ENCODE results near the gene GOLGA7B.

The GOLGA7B gene

DNA sequence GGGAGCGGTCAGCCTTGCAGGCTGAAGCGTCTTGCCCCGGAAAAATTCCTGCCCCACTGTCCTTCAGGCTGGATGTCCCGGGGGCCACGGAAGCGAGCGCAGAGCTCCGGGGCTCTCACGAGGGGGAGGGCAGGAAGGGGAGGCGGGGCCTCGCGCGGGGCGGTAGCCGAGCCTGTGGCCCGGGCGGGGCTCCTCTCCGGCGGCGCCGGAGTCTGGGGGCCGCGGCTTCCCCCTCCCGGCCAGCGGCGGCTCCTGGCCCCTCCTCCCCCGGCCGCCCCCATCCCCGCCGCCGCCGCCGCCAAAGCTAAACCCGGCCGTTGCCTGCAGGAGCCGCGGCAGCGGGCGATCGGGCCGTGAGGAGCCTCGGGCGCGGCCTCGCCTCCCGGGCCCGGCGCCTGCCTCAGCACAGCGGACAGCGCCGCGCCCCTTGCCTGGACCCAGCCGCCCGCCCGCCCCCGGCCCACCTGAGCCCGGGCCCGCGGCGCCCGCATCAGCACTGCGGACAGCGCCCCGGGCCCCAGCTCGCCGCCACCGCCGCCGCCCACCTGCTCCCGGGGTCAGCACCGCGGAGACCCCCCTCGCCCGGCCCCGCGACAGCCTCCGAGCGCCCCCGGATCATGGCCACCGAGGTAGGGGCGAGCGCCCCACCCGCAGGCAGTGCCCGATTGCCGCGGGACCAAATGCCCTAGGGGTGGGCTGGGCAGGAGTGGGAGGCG, at the start of gene GOLGA7B:
GOLGA7B (plus strand) TSS at position 157 of the 716 bp plus-strand sequence; CDS start at position 618, 461 bp downstream.
- no peak for DNase-seq (ENCODE audit: low spot score)

DNA sequence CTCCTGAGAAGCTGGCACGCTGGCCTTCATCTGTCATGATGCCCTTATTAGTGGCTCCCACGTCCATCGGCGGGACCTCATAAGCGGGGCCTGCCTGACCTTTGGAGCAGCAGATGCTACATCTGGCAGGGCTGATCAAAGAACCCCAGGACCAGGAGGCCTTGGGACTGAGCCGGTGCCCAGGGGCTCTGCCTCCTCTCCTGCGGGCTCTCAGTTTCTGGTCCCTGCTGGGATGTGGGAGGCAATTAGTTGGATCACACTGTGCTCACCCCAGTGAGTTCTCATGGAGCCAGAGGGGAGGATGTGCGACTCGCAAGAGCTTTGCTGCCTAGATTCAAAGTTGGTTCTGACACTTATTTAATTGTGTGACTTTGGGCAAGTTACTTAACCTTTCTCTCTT, 49.2 kb upstream of the GOLGA7B start:
- DNase-seq (ENCODE audit: low spot score): no peak

DNA sequence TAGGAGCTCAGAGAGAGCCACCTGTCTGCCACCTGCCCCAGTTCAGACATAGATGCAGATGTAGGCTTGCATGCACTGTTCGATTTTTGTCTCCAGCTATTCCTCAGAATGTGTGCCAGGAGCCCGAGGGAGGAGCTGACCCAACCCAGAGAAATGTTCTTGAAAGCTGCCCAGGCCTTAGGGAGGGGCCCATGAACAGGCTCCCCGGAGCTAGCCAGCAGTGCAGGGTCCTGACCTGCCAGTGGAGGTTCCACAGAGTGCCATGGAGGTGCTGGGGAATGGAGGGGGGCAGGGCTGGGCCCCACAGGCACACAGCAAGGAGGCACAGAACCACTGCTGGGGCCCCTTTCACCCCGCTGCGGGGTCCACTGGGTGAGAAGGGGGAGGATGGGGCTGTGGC, 48.2 kb upstream of the GOLGA7B start:
- DNase-seq (ENCODE audit: low spot score): no peak

DNA sequence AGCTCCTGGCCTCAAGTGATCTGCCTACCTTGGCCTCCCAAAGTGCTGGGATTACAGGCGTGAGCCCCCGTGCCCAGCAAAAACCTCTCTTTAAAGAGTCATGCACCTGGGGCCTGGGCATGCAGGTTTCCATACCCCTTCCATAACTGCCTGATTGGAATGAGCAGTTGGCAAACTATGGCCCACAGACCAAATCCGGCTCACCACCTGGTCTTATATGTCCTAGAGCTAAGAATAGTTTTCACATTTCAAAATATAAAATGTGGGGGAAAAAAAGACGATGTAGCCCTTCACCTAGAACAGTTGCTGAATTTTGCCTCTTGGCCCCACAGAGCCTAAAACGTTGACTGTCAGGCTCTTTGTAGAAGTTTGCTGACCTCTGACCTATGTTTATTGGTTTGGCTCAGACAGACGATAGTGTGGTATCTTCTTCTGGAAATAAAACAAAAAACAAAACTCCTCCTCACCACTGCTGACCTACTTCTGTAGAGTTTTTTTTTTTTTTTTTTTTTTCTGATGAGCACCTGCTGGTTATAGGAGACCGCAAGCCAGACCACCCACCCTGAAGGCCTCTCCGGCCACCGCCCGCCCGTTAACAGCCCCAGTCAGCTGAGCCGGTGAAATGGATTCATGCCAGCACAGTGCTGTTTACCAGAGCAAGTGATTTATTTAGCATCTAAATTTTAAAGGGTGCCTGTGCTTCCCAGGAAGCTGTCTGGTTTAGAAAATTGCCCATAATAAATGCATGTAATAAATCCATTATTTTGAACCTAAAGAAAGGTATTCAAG, 44.4 kb upstream of the GOLGA7B start:
- DNase-seq (ENCODE audit: low spot score): no peak

DNA sequence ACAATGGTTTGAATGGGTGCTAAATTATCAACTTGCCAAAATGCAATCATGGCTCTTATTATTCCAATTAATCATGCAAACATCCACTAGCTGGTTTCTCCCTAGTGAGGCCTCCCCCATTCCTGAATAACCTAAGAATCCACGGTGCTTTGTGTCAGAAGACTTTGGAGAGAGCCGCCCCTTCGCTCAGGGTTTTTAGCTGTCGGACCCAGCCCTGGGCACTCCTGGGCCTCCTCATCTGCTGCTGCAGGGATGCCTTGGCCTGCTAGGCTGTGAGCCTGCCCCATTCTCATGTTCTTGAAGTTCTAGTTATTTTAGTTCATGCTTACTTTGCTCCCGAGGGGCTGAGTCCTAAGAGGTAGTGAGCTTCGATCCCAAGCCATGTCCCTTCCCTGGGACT, 43.7 kb upstream of the GOLGA7B start:
- no peak for DNase-seq (ENCODE audit: low spot score)

DNA sequence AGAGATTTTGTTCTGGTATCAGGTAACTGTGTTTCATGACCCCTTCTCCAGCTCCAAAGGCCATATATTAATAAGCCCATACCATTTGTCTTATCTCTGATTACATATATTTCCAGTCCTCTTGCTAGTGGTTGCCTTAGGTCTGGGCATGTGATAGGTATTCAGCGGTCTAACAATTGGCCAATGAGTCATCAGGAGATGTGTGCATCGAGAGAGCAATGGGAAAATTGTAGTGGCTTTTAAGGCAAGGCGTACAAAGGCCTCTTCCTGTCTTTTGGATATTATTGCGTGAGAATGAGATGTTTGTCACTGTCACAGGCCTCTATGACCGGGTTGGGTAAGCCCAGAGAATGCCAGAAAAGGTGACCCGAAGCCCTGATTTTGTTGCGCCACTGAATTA, 39.2 kb upstream of the GOLGA7B start:
- no peak for DNase-seq (ENCODE audit: low spot score)

DNA sequence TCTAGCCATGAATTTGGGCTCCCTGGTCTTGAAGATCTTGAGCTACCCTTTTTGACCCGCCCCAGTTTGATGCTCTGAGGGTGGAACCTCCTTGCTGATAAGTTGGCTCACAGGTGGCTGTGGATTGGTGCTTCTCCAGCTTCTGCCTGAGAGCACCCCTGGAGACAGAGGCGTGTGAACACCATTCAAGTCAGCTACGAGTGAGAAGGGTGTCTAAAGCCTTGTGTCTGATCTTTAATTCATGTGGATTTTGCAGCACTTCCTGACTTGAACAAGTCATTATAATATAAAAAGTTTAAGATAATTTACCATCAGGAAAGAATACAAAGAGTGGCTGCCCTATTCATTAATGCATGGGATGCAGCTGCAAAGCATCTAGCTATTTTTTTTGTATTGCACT, 37.7 kb upstream of the GOLGA7B start:
- DNase-seq (ENCODE audit: low spot score): no peak

DNA sequence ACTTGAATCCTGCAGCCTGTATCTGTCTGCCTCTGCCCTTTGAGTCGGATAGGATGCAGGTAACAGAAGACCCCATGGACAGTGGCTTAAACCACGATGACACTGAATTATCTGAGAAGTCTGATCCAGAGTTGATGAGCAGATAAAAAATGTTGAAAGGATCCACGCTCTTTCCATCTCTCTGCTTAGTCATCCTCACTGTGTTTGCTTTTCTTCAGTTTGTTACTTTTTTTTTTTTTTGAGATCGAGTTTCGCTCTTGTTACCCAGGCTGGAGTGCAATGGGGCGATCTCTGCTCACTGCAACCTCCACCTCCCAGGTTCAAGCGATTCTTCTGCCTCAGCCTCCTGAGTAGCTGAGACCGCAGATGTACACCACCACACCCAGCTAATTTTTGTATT, 36.9 kb upstream of the GOLGA7B start:
- no peak for DNase-seq (ENCODE audit: low spot score)

DNA sequence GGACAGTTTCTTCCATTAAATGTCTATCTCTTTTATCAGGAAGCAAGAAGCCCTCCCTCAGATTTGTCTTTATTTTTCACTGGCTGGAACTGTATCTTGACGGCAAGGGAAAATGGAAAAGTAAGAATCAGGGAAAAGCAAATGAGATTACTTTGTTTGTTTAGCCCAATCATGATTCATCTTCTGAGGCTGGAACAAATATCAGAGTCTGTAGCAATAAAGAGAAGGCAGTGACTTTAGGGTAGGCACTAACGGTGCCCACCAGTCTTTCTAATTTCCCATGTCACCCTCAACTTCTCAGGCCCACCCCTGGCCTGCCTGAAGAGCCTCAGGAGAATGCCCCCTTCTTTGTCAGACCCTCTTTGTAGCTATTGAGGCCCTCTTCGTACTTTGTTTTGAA, 36.3 kb upstream of the GOLGA7B start:
- DNase-seq (ENCODE audit: low spot score): no peak

DNA sequence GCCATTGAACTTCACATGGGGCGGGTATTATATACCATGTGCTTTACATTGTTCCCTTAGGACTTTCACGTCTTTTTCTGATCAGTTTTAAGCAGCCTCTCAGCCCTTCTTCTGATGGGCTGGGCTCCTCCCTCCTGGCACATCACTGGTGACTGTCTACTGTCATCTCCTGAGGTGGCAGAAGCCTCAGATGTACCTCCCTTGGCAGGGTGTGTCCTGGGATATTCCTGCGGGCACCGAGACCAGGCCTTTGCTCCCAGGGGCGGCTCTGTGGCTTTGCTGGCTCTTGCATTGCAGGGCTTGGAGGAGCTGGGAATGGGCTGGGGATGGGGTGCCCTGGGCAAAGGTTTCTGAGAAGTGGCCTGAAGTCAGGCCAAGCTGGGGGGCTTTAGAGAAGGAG, 34.6 kb upstream of the GOLGA7B start:
- DNase-seq (ENCODE audit: low spot score): no peak

DNA sequence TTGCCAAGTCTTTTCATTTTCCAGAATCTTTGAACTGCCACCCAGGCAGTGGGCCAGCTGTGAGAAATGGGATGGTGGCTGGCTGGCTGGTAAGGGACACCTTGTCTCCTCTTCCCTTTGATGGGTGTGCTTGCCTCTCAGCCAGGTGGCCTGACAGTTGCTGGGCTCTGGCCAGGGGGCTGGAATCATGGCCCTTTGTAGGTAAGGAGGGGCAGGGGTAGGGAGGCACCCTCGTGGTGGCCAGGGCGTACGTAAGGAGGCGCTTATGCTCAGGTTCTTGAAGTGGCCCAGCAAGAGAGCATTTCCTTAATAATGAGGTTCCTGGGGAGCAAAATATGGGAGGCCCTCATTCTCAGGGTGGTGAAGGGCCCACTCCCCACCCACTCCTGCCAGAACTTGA, 33.0 kb upstream of the GOLGA7B start:
- DNase-seq (ENCODE audit: low spot score): no peak

DNA sequence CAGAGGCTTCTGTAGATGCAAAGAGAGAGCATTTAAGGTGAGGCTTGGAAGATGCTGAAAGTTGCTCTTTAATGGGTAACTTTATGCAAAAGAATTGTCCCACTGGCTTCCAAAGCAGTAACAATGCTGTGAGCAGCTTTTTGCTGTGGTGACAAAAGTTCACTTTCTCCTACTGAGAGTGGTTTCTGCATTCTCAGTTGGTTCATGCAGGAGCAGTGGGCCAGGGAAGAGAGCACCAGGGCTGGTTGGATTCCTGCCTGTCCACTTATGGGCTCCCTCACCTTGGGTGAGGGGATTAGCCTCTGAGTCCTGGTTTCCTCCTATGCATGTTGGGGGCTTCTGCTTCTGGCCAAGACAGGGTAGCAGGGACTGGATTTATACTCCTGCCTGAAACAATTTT, 31.1 kb upstream of the GOLGA7B start:
- DNase-seq (ENCODE audit: low spot score): no peak

DNA sequence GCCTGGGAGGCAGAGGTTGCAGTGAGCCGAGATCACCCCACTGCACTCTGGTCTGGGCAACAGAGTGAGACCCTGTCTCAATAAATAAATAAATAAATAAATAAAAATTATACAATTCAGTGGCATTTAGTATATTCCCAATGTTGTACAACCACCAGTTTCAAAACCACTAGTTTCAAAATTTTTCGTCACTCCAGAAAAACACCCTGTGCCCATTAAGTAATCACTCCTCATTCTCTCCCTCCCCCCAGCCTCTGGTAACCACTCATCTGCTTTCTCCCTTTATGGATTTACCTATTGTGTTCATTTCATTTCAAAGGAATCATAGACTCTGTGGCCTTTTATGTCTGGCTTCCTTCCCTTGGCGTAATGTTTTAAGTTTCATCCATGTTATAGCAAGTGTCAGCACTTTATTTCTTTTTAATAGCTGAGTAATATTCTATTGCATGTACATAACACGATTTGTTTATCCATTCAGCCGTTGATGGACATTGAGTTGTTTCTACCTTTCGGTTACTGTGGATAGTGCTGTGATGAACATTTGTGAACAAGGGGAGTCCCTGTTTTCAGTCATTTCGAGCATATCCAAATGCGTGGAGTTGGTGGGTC, 29.4 kb upstream of the GOLGA7B start:
- no peak for DNase-seq (ENCODE audit: low spot score)

DNA sequence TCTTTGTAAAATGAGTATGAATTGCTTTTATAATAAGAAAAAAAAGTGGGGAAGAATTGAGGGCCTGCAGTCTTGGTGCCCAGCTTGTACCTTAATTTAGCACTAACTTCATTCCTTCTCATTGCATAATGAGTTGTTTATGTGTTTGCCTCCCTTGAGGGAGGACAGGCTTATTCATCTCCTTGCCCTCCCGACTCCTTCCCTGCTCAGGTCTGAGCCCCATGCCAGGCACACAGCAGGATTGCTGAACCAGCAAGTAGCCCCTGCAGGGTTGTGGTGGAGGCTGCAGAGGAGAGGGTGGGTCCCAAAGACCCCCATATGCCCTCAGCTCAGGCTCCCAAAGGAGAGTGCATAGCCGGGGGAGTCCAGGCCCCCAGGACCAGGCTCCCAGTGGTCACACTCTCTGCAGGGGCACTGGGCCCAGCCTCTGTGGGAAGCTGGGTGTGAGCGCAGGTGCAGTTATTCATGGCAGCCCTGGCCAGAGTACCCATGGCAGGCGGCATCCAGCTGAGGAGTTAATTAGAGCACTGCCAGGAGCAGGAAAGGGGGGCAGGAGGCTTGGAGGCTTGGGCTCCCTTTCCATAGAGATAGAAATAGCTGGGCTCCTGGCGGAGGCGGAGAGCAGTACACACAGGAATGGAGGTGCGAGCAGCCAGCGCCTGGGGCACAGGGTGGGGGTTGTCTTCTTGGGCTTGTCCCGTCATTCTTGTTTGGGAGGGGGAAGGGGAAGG, 28.2 kb upstream of the GOLGA7B start:
- DNase-seq (ENCODE audit: low spot score): no peak

DNA sequence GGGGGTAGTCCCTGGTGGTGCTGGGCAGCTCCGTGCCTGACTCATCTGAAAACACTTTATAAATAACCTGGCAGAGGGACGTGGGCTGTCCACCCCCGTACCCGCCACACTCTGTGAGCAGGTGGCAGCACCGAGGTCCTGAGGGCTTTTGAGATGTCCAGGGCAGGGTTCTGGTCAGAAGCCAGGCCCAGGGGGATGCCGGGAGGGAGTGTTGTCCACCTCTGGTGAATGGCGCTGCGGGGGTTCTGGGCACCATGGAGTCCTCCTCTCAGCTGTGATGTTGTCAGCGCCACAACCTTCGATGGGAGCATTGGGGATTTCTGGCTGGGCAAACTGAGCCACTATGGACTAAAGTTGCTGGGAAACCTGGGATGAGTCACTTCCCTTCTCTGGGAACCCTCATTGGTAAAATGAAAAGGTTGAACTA, 27.4 kb upstream of the GOLGA7B start:
- DNase-seq (ENCODE audit: low spot score): no peak

DNA sequence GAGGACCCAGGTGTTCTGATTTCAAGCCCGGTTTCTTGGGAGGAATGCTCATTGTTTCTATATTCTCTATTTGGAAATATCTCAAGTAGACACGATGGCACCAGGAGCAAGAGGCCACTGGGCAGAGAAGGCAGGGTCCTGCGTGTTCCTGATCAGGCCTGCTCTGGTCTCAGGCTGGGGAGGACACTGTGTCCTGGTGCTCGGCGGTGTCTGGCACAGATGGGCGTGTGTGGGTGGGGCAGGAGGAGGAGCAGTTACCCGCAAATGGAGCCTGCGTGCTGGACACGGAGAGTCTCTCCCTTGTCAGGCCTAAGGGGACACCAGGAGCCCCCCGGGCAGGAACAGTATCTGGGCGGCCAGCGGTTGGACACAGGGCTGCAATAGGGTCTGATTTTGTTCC, 25.9 kb upstream of the GOLGA7B start:
- DNase-seq (ENCODE audit: low spot score): no peak

DNA sequence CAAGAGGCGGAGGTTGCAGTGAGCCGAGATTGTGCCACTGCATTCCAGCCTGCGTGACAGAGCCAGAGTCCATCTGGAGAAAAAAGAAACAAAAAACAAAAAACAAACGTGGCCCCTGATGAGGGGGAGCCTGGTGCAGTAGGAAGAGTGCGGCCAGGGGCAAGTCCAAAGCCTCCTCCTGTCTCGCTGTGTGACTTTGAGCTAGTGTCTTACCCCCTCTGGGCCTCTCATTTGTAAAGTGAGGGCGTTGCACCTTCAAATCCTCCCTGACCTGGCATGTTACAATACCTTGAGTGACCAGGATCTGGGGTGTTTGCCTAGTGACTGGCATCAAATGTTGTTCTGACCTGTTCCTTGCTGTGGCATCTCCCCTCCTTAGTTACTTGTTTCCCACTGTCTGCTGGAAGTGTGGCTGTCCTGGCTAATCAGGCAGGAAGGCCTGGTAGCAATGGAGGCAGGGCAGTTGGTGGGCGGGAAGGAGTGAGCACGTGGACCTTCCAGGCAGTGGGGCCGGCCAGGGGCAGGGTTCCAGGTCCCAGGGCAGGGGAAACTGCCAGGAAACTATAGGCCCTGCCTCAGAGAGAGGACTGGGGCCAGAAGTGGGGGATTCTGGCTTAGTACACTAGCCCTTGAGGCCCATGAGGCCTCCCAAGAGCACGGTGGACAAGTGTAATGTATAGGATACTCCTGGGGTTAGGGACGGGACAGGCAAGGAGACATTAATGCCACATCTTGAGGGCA, 24.5 kb upstream of the GOLGA7B start:
- DNase-seq (ENCODE audit: low spot score): peak; percentile 8

DNA sequence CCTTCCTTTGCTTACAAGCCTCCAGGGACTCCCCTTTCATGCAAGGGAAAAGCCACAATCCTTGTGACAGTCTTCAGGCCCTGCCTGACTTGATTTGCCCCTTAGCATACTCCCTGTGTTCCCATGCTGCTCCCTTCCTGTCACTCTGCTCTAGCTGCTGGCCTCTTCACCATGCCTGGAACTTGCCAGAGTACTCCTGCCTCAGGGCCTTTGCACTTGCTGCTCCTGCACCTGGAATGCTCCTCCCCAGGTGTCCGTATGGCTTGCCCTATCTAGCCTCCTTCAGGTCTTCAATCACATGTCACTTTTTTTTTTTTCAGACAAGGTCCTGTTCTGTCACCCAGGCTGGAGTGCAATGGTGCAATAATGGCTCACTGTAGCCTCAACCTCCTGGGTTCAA, 22.8 kb upstream of the GOLGA7B start:
- DNase-seq (ENCODE audit: low spot score): no peak

DNA sequence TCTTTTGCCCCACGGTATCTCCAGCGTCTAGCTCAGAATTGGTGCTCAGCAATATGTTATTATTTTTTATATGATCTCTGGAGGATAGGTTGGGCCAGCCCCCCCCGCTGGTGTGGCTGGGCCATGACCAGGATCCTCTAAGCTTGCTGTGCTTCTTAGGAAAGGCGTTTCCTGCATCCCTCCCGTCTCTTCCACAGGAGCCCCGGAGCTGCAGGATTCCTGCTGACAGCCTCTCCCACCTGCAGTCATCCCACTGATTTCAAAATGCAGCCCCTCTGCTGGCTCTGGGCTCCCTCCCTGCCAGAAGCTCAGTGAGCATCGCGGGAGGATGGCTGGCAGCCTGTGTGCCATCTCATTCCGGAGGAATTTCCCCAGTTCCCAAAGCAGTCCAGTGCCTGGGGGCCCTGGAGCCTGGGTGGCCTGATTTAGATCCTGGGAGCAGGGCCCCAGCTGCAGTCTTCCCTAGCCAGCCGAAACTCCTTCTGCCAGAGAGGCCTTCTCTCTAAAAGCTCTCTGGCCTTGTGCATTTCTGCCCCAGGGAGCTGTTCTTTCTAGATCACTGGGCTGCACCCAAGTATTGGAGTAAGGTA, 21.8 kb upstream of the GOLGA7B start:
- DNase-seq (ENCODE audit: low spot score): no peak

DNA sequence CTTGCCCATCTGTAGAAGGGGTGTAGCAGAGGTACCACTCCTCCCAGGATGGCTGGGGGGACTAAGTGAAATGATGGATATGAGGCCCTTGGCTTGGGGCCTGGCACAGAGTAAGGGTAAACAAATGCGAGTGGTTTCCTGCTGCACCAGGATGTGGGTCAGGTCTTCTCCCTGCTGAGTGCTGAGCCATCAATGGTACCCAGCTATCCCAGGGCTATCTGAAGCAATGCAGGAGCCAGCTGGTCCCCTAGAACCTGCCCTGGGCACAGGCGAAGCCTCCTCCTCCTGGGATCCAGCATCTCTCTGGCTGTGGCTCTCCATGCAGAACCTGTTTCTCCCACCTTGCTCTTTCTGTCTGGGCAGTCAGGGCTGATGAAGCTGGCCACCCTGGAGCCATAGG, 20.9 kb upstream of the GOLGA7B start:
- DNase-seq (ENCODE audit: low spot score): no peak

DNA sequence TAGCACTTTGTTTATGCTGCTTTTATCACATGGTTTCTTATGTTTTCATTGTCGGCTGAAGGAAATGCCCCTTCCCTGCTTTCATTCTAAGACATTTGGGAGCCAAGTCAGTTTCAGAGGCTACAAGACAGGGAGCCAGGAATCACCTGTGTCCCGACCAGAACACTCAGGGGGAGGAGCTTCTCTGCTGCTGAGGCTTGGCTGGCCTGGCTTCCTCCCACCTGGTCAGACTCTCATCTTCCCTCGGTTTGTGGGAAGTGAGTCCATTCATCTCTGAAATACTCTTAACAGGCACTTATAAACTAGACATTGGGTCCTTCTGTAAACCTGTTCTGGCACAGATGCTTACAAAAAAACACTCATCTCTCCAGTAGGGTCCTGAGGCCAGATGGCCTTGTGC, 19.6 kb upstream of the GOLGA7B start:
- no peak for DNase-seq (ENCODE audit: low spot score)
